Natural killer cell (primary cell): ENCODE results near the gene CABCOCO1. TPM values are rescaled to one million over a fixed set of nuclear protein-coding genes. Genes with fewer than 3 reads are reported as not detected.

Source experiments
- ATAC-seq, 3 donors: fragments of 150-1000 bp in 2 of 3; fragments of 200-7000 bp in 1 of 3; cut with Tn5 transposase; 1 replicate in 1 of 3; 2 replicates in 2 of 3; pipeline ENCODE4 v1.10.0; 2021; ENCODE audit warnings: mild to moderate bottlenecking in 2 of 3, moderate library complexity in 2 of 3
- DNase-seq, 2 donors: peaks; one replicate each; pipeline versions ENCODE4 v3.0.0 to v3.0.0-alpha.2; 2013 to 2021; ENCODE audit warnings: mixed read lengths in 1 of 2
- H3K27ac ChIP-seq: one replicate; pipeline ENCODE4 v1.5.1; 2013; ENCODE audit warnings: mild to moderate bottlenecking, low read length
- H3K27me3 ChIP-seq: one replicate; pipeline ENCODE4 v1.6.1; 2013; ENCODE audit warnings: low read length; ENCODE audit not compliant: control insufficient read depth, insufficient read depth
- H3K36me3 ChIP-seq: one replicate; pipeline ENCODE4 v1.6.1; 2013; ENCODE audit warnings: low read length; ENCODE audit not compliant: control insufficient read depth, insufficient read depth
- H3K4me1 ChIP-seq: one replicate; pipeline ENCODE4 v1.6.1; 2013; ENCODE audit warnings: low read length; ENCODE audit not compliant: control insufficient read depth, insufficient read depth
- H3K4me3 ChIP-seq: one replicate; pipeline ENCODE4 v1.5.1; 2013; ENCODE audit warnings: low read length
- H3K9me3 ChIP-seq: one replicate; pipeline ENCODE4 v1.6.1; 2013; ENCODE audit warnings: low read length; ENCODE audit not compliant: control insufficient read depth, insufficient read depth
- H3K27ac Mint-ChIP-seq, 2 donors: one replicate each; pipeline ENCODE4 v1.8.0; 2022; ENCODE audit warnings: mild to moderate bottlenecking in 2 of 2, mixed read lengths in 2 of 2, moderate library complexity in 1 of 2
- H3K27me3 Mint-ChIP-seq, 2 donors: one replicate each; pipeline ENCODE4 v1.8.0; 2022; ENCODE audit warnings: low read depth in 2 of 2, mixed read lengths in 2 of 2
- H3K36me3 Mint-ChIP-seq: one replicate; pipeline ENCODE4 v1.8.0; 2022; ENCODE audit warnings: mixed read lengths
- H3K4me1 Mint-ChIP-seq, 2 donors: one replicate each; pipeline ENCODE4 v1.8.0; 2022; ENCODE audit warnings: mixed read lengths in 2 of 2
- H3K4me3 Mint-ChIP-seq: one replicate; pipeline ENCODE4 v1.8.0; 2022; ENCODE audit warnings: mild to moderate bottlenecking, moderate library complexity, mixed read lengths
- H3K9me3 Mint-ChIP-seq, 2 donors: one replicate each; pipeline ENCODE4 v1.8.0; 2022; ENCODE audit warnings: mixed read lengths in 2 of 2
- CTCF ChIP-seq: fragments of 200-600 bp; IDR thresholded peaks from one replicate; pipeline ENCODE4 v1.8.0; 2022; ENCODE audit warnings: antibody characterized with exemption
- WGBS: methylation state at CpG from one replicate; pipeline ENCODE4 v1.1.7; 2013; ENCODE audit warnings: missing lambda C conversion rate; ENCODE audit not compliant: insufficient coverage; 5-methylcytosine and 5-hydroxymethylcytosine counted together
- intact Hi-C: fragments of 100-400 bp; cut with micrococcal nuclease; formaldehyde crosslinking; loops from one replicate; pipeline ENCODE4 v1.14.2; 2022
- total RNA-seq, 4 donors: library from RNA; stranded (reverse); fragments of 120-200 nt in 1 of 4; gene quantifications; one replicate each; pipeline versions ENCODE4 v1.2.3 to v1.2.4, GENCODE V29; 2013 to 2022

The CABCOCO1 gene
- total RNA-seq, 3 donors from 2014 or later (not counting 1 experiment from before 2014, with no cell fraction given) = not detected

GRCh38 chr10:61653699-61654098 is 9.0 kb upstream of the CABCOCO1 start:
- intact Hi-C loops = no loop called here
- H3K4me1 Mint-ChIP-seq = no peaks in the 10 kb centered on the region
- H3K36me3 Mint-ChIP-seq = no peaks in the 10 kb centered on the region
- no peak overlapping the region for H3K4me3 Mint-ChIP-seq
- no peaks in the 10 kb centered on the region for H3K27me3 ChIP-seq
- H3K9me3 ChIP-seq = no peaks in the 10 kb centered on the region
- no peak for ATAC-seq
- peaks cover 3 to 13% of the 10 kb centered on the region in 2 donors for H3K27me3 Mint-ChIP-seq
- H3K4me3 ChIP-seq = no peak overlapping the region
- no CpG with 5 or more reads among the region's 2 CpGs for WGBS
- no peaks in the 10 kb centered on the region for H3K9me3 Mint-ChIP-seq
- no peak for DNase-seq
- no peaks in the 10 kb centered on the region for H3K36me3 ChIP-seq
- no peak overlapping the region for H3K27ac Mint-ChIP-seq
- no peak overlapping the region for H3K27ac ChIP-seq
- H3K4me1 ChIP-seq = no peaks in the 10 kb centered on the region
- TF ChIP-seq CTCF = no peak

GRCh38 chr10:61655335-61655851 is 7.3 kb upstream of the CABCOCO1 start:
- Histone ChIP-seq H3K4me1 (no peaks in the 10 kb centered on the region), H3K27me3 (no peaks in the 10 kb centered on the region), H3K9me3 (no peaks in the 10 kb centered on the region), H3K4me3 (no peak overlapping the region), H3K27ac (no peak overlapping the region), H3K36me3 (no peaks in the 10 kb centered on the region)
- TF ChIP-seq CTCF = no peak
- Mint-ChIP-seq H3K4me3 (no peak overlapping the region), H3K4me1 (no peaks in the 10 kb centered on the region), H3K27ac (no peak overlapping the region), H3K36me3 (no peaks in the 10 kb centered on the region), H3K9me3 (no peaks in the 10 kb centered on the region), H3K27me3 (peaks cover 3 to 8% of the 10 kb centered on the region in 2 donors)
- ATAC-seq (no peak), DNase-seq (no peak)
- intact Hi-C loops = no loop called here

- no peak overlapping the region for H3K27ac ChIP-seq
- Mint-ChIP-seq H3K9me3 (no peaks in the 10 kb centered on the region), H3K27me3 (peaks cover 18 to 31% of the 10 kb centered on the region in 2 donors), H3K27ac (no peak overlapping the region), H3K4me1 (no peaks in the 10 kb centered on the region), H3K36me3 (no peaks in the 10 kb centered on the region), H3K4me3 (peak overlapping the region; percentile 52)
- H3K36me3 ChIP-seq = no peaks in the 10 kb centered on the region
- DNase-seq (no peak), ATAC-seq (no peak)
- H3K27me3 ChIP-seq = peaks cover 8% of the 10 kb centered on the region
- peaks cover 4% of the 10 kb centered on the region for H3K4me1 ChIP-seq
- no peaks in the 10 kb centered on the region for H3K9me3 ChIP-seq
- no peak overlapping the region for H3K4me3 ChIP-seq
- 89% methylated on average over 3 of the region's 3 CpGs for WGBS
- TF ChIP-seq CTCF = no peak
- intact Hi-C loops = no loop called here
Observed at GRCh38 chr10:61663466-61663865, 737 bp downstream of the CABCOCO1 start.

- intact Hi-C loops = no loop called here
- 50% methylated on average over 1 of the region's 2 CpGs for WGBS
- Histone ChIP-seq H3K27ac (no peak overlapping the region), H3K27me3 (peaks cover 8% of the 10 kb centered on the region), H3K4me1 (peaks cover 4% of the 10 kb centered on the region), H3K36me3 (no peaks in the 10 kb centered on the region), H3K4me3 (no peak overlapping the region), H3K9me3 (no peaks in the 10 kb centered on the region)
- Mint-ChIP-seq H3K4me1 (no peaks in the 10 kb centered on the region), H3K27me3 (peaks cover 18 to 31% of the 10 kb centered on the region in 2 donors), H3K4me3 (no peak overlapping the region), H3K36me3 (no peaks in the 10 kb centered on the region), H3K9me3 (no peaks in the 10 kb centered on the region), H3K27ac (no peak overlapping the region)
- no peak for TF ChIP-seq CTCF
- no peak for DNase-seq
- ATAC-seq = no peak
Observed at GRCh38 chr10:61664985-61665384, 2.3 kb downstream of the CABCOCO1 start.
